IPS DF 4.7 (cell line): ENCODE data around the gene CPEB3.
"Not testable (repeated sequence)": the region's sequence is repeated elsewhere in the genome, so short reads cannot be mapped to it uniquely, and the experiment has no call there.

Experiments used
- DNase-seq: peaks from one replicate; pipeline ENCODE4 v3.0.0-alpha.2; 2013; ENCODE audit warnings: low spot score; ENCODE audit errors: extremely low read depth

CPEB3 gene

DNA sequence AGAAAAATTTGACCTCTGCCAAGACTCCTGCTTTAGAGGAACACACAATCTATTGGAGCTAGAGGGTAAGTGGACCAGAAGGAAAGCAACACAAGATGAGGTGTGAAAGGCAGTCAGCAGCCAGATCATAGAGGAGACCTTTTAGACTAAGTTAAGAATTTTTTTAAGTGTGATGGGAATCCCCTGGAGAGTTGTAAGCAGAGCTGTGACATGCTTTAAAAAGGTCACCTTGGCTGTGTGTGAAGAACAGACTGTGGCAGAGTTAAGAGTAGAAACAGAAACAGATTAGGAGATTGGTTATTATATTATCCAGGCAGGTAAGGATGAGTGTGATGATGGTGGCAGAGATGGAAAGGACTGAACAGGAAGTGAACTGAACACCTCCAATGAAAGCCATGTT is 23.5 kb downstream of the CPEB3 start:
- DNase-seq = no peak

DNA sequence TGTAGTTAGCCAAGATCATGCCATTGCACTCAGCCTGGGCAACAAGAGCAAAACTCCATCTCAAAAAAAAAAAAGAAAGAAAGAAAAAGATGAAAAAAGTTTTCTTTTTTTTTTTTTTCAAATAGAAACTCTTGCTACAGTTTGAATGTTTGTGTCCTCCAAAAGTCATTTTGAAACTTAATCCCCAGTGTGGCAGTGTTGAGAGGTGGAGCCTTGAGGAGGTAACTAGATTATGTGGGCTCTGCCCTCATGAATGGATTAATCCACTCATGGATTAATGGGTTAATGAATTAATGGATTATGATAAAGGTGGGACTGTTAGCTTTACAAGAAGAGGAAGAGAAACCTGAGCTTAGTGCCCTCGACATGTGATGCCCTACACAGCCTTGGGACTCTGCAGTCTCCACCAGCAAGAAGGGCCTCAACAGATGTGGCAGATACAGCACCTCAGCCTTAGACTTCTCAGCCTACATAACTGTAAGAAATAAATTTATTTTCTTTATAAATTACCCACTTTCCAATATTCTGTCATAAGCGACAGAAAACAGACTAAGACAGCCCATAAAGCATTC is 25.1 kb downstream of the CPEB3 start:
- DNase-seq = no peak

DNA sequence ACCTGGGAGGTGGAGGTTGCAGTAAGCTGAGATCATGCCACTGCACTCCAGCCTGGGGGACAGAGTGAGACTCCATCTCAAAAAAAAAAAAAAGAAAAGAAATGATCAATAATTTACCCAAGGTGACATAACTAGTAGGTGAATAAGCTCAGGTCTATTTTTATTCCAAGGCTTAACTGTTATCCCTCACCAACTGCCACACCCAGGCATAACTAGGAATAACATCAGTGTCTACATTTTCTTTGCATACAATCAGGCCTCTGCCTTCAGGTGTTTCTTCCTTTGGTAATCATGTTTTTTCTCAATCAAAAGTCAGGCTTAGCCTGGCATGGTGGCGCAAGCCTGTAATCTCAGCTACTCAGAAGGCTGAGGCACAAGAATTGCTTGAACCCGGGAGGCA is 26.6 kb downstream of the CPEB3 start:
- DNase-seq = no peak

DNA sequence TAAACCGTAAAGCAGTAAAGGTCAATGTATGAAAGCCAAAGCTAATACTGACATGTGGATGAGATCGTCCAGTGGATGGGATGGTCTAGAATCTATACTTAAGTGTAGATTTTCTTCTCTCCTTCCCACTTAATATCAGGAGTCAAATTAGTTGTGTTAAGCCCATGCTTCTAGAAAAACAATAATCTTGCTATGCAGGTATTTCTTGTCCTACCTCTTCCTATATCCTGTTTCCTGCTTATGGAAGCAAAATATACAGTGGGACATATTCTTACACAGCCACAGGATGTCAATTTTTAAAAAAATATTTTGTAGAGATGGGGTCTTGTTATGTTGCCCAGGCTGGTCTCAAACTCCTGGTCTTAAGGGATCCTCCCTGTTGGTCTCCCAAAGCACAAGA is 27.5 kb downstream of the CPEB3 start:
- no peak for DNase-seq

DNA sequence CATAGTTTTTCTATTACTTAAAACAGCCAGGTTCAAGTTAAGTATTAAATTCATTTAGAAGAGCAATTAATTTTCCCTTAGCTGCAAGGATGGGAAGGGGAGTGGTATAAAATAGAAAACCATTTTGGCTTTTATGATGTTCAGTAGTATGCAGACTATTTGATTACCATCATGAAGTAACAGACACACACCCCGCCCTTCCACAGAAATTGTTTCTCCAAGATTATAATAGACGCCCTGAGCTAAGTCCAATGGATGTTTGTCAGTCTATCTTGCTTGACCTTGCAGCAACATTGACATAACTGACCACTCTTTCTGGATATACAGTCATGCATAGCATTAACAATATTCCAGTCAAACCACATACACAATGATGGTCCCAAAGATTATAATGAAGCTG is 42.3 kb downstream of the CPEB3 start:
- DNase-seq = no peak

DNA sequence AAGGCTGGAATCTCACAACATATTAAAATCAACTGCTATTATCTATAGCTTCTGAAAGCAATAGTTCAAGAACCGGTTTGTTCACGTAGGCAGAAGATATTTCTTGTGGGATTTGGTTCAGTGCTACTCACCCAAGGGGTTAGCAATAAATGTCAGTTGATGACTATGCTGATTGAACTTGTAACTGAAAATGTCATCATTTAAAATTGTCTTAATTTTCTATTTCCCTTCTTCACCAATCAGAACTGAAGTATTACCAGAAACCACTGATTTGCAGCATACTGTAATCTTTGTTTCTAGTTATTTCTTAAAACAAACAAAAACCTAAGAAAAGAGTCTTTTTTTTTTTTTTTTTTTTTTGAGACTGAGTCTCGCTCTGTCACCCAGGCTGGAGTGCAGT is 46.1 kb downstream of the CPEB3 start:
- DNase-seq = no peak

DNA sequence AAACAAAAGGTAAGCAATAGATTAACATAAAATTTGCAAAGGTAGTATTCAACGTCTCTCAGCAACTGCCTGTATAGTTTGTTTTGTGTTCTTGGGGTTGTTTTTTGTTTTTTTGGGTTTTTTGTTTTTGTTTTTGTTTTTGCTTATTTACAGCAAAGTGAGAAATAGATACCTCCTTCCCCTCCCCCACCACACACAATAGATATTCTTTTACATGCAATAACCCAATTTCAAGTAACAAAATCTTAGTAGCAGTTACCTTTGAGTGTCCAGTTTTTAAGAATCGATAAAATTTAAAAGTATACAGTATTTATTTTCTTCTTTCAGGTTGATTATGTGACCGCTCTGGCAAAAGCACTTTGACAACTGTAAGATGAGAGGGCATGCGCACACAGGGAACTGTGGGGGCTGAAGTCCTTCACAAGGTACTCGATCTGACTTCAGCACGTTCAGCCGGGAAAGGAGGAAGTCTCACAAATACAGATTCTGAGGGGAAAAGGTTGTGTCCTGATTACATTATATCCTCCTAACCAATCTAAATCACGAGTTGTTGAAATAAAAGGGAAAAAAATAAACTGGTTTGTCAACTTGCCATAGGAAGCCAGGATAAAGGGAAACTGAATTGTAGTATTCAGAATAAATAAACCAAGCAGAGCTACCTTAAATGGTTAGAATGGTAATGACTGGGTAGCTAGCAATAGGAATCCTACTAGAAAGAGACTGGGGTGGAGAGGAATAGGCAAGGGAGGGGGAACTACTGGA is 47.8 kb downstream of the CPEB3 start:
- no peak for DNase-seq

DNA sequence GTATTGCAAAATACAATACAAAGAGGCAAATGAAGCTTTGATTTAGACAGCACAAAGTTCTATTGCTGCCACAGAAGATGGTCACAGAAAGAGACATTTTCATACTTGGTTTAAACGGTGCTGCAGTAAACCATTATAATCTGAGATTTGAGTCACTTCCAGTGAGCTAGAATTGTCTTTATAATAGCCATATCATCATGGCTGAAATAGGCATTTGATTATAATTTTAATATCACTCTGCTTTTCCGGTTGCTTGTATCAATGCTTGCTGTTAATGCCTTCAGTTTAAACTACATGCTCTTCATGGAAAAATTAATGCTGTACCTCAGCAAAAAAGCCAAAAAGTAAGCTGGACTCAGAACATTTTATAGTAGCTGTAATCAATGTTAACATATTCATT is 48.5 kb downstream of the CPEB3 start:
- no peak for DNase-seq

DNA sequence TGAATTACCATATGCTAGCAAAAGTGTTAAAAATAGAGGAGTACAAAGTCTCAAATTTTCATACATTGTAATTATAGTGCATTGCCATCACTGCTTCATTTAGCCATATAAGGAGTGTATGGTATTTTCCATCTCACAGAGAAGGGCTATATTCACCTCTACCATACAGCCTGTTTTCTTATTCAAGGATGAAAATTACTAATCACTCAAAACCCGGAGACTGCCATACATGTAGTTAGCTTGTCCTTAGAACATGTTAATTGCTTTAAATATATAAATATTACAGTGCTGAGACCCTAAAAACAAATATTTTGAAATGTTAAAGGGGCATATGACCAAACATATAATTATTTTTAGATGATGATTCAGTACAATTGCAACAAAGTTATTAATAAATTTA is 49.4 kb downstream of the CPEB3 start:
- DNase-seq = no peak

DNA sequence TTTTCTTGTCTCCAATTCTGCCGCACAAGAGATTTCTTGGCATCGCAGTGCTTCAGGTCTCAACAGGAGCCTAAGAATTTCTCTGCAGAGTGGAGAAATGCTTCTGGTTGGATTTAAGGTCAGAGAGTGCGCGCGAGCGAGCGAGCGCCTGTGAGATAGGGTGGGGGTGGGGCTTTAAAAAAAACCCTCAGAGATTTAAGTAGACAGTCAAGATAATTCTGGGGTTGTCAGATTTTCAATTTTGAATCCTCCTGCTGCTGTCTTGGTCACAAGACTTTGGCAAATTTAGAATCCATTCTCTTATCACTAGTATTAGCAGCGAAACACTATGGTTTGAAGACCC is 49.7 kb downstream of the CPEB3 start:
- DNase-seq = no peak

DNA sequence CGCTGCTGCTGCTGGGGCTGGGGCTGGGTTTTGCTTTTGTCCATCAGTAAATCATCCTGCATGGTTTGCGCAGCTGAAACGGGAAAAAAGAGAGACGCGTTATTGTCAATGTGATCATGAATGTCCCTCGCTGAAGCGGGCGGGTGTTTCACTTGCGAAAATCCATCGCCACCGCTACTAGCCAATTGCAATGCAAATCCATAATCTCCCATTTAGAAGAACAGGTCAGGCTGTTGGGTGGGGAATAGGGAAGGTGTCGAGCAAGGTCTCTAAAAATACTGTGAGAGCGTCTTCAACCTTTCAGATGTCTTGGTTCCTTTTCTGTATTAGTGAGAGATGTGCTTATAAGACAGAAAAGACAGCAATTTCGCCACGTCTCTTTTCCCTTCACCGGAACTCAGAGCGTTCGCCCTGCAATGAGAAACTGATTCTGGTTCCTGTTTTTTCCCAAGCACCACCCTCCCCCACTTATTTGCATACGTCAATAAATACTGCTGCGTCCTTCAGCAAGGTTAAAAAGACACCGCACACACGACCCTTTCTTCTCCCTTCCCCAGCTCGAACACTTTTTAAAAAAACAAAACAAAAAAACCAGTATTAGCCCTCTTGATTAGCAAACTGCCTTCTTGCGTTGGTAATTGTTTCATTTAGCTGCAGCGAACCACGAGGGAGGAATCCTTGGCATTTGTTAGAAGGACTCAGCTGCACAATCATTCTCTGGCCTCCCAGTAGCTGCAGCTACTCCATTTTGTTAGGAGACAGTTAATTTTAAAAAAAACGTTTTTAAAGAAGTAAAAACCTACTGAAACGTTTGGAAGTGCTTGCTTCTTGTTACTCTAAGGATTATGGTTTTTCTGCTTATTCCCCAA is 50.4 kb downstream of the CPEB3 start:
- no peak for DNase-seq

DNA sequence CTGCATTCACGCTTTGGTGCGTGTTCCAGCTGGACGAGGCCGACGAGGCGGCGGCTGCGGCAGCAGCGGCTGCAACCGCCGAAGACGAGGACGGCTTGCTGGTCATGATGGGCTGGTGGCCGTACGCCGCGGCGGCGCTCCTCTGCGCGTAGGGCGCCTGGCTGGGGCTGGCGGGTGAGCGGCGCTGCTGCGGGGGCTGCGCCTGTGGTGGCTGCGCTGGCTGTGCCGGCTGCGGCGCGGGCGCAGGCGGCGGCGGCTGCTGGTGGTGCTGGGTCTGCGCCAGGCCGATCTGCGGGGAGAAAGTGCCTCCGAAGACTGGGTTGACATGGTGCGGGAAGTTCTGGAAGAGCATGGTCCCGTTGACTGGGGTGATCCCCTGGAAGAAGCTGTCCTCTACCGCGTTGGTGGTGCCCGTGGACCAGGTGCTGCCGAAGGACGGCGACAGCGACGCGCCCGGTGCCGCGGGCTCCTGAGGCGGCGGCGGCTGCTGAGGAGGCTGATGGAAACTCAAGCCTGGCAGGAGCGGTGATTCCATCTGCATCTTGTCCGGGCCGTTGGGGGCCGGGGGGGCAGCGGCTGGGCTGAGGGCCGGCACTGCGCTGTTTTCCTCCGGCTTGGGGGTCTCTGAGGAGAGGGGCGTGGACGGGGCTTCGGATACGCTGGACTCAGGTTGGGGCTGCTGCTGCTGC is 51.1 kb downstream of the CPEB3 start:
- DNase-seq = no peak

DNA sequence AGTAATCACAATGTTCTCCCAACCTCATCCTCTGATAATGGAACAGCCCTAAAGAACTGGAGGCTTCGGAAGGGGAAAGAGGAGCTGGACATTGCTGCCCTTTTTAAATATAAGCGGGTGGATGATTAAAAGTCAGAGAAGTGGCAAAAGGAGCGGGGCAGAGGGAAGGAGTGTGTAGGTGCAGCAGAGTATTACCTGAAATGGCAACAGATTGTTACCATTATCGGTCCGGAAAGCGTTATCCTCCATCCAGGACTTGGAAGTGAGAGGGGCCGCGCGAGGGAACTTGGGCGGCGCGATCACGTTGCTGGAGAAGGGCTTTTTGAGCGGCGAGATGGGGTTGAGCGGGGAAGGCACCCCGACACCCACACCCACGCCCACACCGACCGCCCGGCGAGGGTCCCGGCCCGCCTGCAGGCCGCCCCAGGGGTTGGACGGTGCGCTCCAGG is 51.7 kb downstream of the CPEB3 start:
- no peak for DNase-seq

DNA sequence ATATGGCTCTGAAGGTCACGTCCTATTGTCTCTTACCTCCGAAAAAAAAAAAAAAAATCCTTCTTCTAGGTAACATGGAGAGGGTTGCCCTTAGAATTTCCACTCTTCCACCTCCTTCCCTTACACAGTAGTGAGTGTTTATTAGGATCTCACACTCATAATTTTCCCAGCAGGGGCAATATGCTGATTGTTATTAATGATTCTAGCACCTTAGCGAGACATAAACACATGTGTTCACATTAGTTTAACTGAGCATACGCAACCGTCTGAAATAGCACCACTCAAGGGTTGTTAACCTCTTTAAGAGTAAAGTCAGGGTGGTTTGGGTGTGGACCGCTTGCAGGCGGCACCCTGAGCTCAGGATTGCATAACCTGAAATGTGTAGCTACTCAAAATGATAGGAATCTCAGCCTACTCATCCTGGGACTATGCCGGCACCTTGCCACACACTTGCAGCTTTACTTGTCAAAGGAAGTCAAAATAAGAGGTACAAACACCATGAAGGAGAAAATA is 52.2 kb downstream of the CPEB3 start:
- DNase-seq = no peak

DNA sequence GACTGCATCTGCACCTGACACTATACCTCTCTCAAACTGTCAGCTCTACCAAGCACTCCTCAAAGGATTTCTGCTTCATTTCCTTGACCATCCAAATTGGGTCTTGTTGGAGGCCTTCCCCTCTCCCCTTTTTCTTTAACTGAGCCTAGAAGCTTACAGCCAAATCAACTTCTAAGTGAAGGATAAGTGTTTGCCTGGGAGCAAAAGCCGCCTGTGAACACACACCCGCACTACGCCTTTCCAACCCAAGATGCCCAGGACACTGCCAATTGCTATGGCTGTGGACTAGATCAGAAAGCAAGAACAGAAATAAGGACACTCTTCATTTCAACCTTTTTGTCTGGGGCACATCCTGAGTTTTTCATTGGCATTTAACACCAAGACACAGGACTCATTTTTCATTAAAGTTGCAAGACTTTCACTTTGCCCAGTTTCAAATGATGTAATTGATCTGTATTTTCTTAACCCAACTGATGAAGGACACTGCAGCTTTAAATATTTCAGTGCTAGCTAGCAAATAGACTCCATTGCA is 52.8 kb downstream of the CPEB3 start:
- no peak for DNase-seq

DNA sequence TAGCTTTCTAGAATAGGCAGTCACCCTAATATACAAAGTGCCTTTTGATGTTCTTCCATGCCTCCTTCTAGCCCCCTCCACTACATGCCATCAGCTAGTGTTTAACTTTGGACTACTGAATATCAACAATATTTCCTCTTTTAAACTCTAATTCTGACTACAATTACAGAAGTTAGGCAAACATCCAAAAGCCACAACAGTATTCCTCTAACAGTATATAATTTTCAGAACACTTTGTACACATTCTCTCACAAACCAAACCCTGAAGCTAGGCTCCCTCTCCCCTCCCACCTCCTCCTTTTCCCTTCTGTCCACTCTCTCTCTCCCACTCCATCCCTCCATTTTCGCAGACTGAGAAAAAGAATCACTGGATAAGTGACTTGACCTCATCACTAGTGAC is 59.7 kb downstream of the CPEB3 start:
- DNase-seq = no peak

DNA sequence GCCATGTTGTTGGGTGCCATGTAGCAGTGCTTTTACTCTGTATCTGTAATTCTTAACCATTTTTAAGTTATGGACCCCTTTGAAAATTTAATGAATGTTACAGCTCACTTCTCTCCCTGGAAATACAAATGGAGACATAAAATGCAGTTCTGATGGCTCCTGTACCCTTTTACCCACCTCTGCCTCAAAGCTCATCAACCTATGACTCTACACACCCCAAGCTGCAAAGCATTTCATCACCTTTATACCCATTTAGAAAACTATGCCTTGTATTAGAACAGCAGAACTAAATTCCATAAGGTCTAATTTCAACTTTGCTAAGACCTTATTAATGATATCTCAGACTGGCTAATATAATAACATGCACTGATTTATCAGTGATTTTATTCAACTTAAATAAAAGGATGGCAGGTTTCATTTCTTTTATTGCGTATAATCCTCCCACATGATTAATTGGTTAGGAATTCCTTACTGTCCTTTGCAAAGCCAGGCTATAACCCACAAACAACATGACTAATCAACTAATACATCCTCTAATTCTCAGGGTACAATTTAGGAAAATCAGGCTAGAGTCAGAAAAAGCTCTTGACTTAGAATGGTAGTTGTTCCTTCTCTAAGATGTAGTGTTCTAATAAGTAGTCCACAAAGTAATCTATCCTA is 68.1 kb downstream of the CPEB3 start:
- no peak for DNase-seq

DNA sequence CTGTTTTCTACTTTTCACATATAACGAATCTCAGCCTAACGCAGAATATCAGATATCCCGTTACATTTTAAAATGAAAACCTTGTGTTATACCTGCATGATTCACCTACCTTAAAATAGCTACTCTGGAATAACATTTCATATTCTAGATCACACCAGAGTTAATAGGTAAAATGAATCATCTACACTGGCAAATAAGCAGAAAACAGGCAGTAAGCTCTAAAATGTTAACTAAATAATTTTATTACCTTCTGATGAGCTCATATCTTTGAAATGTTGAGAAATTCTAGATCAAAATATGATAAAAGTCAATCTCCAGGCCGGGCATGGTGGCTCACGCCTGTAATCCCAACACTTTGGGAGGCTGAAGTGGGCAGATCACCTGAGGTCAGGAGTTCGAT is 71.3 kb downstream of the CPEB3 start:
- no peak for DNase-seq

DNA sequence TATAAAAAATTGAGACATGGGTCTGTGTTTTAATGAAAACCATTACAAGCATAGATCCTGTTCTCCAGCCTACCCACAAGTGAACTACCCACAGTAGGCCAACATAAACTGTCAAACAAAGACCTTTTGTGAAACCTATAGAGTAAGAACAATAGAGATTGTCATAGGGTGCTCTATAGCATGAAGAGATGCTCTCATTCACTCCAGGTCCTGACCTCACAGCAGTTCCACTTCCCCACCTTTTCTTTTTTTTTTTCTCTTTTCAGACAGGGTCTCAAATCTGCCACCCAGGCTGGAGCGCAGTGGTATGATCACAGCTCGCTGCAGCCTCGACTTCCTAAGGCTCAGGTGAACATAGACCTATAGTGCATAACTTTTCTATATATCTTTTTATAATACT is 72.3 kb downstream of the CPEB3 start:
- DNase-seq = no peak

DNA sequence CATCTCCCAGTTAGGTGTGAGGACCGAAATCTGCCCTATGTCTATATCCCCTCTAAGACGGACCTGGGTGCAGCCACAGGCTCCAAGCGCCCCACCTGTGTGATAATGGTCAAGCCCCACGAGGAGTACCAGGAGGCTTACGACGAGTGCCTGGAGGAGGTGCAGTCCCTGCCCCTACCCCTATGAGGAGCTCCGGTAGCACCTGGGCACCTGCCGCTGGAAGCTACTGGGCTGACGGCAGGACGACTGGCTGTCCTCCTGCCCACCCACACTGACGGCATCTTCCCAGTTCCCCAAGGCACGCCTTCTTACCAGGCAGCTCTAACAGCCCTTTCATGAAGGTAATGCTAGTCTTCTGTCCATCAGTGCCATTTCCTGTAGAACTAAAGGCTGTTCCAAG is 74.3 kb downstream of the CPEB3 start:
- DNase-seq = not testable (repeated sequence)

DNA sequence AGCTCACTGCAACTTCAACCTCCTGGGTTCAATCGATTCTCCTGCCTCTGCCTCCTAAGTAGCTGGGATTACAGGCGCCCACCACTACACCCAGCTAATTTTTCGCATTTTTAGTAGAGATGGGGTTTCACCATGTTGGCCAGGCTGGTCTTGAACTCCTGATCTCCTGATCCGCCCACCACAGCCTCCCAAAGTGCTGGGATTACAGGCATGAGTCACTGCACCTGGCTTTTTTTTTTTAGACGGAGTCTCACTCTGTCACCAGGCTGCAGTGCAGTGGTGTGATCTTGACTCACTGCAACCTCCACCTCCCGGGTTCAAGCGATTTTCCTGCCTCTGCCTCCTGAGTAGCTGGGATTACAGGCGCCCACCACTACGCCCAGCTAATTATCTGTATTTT is 75.7 kb downstream of the CPEB3 start:
- DNase-seq = not testable (repeated sequence)
